HUDEP-2 (cell line): ENCODE data around the gene TPP2.

ENCODE experiments used
- DNase-seq, 76 experiments: peaks; one replicate each; lab custom pipeline; 2025; ENCODE audit not compliant: unreplicated experiment in 76 of 76; lab: John Stamatoyannopoulos, UW

The TPP2 gene

GRCh38 chr13:102596147-102597028, at the start of gene TPP2:
TPP2 (plus strand) TSS chr13:102596986; CDS start chr13:102597039, 53 bp downstream.
- DNase-seq, result peak; percentile 34 to 99 (median 97)

- no peak for DNase-seq
Observed at GRCh38 chr13:102548811-102549210, 48.0 kb upstream of the TPP2 start.

GRCh38 chr13:102550507-102550906, 46.3 kb upstream of the TPP2 start:
- DNase-seq, result no peak

- DNase-seq, result peak in 8 of 76 experiments; percentile 3 to 28 (median 20)
Observed at GRCh38 chr13:102555914-102556553, 40.8 kb upstream of the TPP2 start.

GRCh38 chr13:102556806-102557205, 40.0 kb upstream of the TPP2 start:
- no peak for DNase-seq

- DNase-seq, result no peak
Observed at GRCh38 chr13:102558029-102558428, 38.8 kb upstream of the TPP2 start.

- no peak for DNase-seq
Observed at GRCh38 chr13:102561933-102562332, 34.9 kb upstream of the TPP2 start.

- no peak for DNase-seq
Observed at GRCh38 chr13:102563267-102563666, 33.5 kb upstream of the TPP2 start.

GRCh38 chr13:102564564-102564963, 32.2 kb upstream of the TPP2 start:
- DNase-seq, result no peak

- DNase-seq, result no peak
Observed at GRCh38 chr13:102566513-102566912, 30.3 kb upstream of the TPP2 start.

- no peak for DNase-seq
Observed at GRCh38 chr13:102567857-102568256, 28.9 kb upstream of the TPP2 start.

- no peak for DNase-seq
Observed at GRCh38 chr13:102569488-102569887, 27.3 kb upstream of the TPP2 start.

- no peak for DNase-seq
Observed at GRCh38 chr13:102571075-102571474, 25.7 kb upstream of the TPP2 start.

GRCh38 chr13:102572323-102572722, 24.5 kb upstream of the TPP2 start:
- DNase-seq, result no peak

GRCh38 chr13:102580552-102581169, 16.1 kb upstream of the TPP2 start:
- DNase-seq, result peak in 29 of 76 experiments; percentile 1 to 61 (median 24)

GRCh38 chr13:102582256-102582655, 14.5 kb upstream of the TPP2 start:
- DNase-seq, result no peak

- DNase-seq, result peak in 1 of 76 experiments; percentile 11
Observed at GRCh38 chr13:102584434-102584833, 12.4 kb upstream of the TPP2 start.

GRCh38 chr13:102586615-102587014, 10.2 kb upstream of the TPP2 start:
- DNase-seq, result no peak

- no peak for DNase-seq
Observed at GRCh38 chr13:102587916-102588315, 8.9 kb upstream of the TPP2 start.

GRCh38 chr13:102589301-102589822, 7.4 kb upstream of the TPP2 start:
- DNase-seq, result no peak
